Measurements from ENCODE around the gene PPP1R12C. TPM values are rescaled to one million over a fixed set of nuclear protein-coding genes. Genes with fewer than 3 reads are reported as not detected.

The PPP1R12C gene
- polyA plus RNA-seq, 3 donors, result 2.1 to 206 (median 2.6) TPM

DNA sequence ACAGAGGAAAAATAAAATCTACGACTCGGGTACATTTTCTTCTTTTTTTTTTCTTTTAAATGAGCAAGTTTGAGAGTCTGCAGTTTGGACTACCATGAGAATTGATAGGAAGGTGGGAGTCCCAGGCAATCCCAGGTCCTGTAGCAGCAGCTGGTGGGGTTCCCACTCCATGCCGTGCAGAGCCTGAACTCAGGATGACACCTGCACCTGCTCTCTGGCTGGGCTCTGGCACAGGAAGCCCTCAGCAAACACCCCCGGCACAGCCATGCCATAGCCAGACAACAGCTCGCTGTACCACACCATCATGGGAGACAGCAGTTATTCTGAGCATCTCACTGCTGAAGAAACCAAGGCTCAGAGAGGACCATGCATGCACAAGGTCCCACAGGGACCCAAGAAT is 73.2 kb downstream of the PPP1R12C start:
- H3K27ac ChIP-seq (ENCODE audit: low read depth in 1 of 2, low read length in 2 of 2), result no peak overlapping the region
- peaks cover 2 to 18% of the 10 kb centered on the region in 2 donors for H3K27me3 ChIP-seq (ENCODE audit: control insufficient read depth in 2 of 2, insufficient read depth in 2 of 2, low read length in 2 of 2)
- TF ChIP-seq, protein P1, sequence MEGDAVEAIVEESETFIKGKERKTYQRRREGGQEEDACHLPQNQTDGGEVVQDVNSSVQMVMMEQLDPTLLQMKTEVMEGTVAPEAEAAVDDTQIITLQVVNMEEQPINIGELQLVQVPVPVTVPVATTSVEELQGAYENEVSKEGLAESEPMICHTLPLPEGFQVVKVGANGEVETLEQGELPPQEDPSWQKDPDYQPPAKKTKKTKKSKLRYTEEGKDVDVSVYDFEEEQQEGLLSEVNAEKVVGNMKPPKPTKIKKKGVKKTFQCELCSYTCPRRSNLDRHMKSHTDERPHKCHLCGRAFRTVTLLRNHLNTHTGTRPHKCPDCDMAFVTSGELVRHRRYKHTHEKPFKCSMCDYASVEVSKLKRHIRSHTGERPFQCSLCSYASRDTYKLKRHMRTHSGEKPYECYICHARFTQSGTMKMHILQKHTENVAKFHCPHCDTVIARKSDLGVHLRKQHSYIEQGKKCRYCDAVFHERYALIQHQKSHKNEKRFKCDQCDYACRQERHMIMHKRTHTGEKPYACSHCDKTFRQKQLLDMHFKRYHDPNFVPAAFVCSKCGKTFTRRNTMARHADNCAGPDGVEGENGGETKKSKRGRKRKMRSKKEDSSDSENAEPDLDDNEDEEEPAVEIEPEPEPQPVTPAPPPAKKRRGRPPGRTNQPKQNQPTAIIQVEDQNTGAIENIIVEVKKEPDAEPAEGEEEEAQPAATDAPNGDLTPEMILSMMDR (IDR thresholded peaks at IDR 0.05), result no peak
- Mint-ChIP-seq H3K4me1 (peaks cover 15% of the 10 kb centered on the region), H3K27ac (no peak overlapping the region), H3K36me3 (peaks cover 54 to 60% of the 10 kb centered on the region in 2 donors), H3K9me3 (peaks cover 0 to 5% (median 0%) of the 10 kb centered on the region in 7 donors), H3K27me3 (ENCODE audit: low read depth in 3 of 3) (peaks cover 23 to 31% (median 28%) of the 10 kb centered on the region in 3 donors), H3K4me3 (no peak overlapping the region)
- 100% methylated on average over 4 of the region's 5 CpGs for WGBS (ENCODE audit: insufficient coverage)
- H3K79me2 ChIP-seq (ENCODE audit: insufficient read depth, low read length), result no peaks in the 10 kb centered on the region
- H3K36me3 ChIP-seq (replicated peaks in 1 of 2; ENCODE audit: control insufficient read depth in 1 of 2, insufficient read depth in 2 of 2, low read length in 2 of 2), result peaks cover 43 to 51% of the 10 kb centered on the region in 2 donors
- H4K20me1 ChIP-seq (ENCODE audit: insufficient read depth, low read length), result peaks cover 20% of the 10 kb centered on the region
- H3K9me3 ChIP-seq (replicated peaks in 1 of 2; ENCODE audit: control insufficient read depth in 1 of 2, insufficient read depth in 1 of 2, low read length in 2 of 2), result no peaks in the 10 kb centered on the region
- H3K9ac ChIP-seq (ENCODE audit: insufficient read depth, low read length, poor library complexity, severe bottlenecking), result no peak overlapping the region
- H2AFZ ChIP-seq (ENCODE audit: insufficient read depth, low read depth, low read length, poor library complexity, severe bottlenecking), result no peak overlapping the region
- intact Hi-C loops (cut with micrococcal nuclease), result loop anchor here in 1 of 2 donors (10.0 kb wide), 1 partner anchor 49 kb away; no protein-coding TSS in a partner anchor
- H3K4me1 ChIP-seq (ENCODE audit: control insufficient read depth in 1 of 2, insufficient read depth in 2 of 2, low read length in 2 of 2), result peaks cover 9 to 15% of the 10 kb centered on the region in 2 donors
- H3K4me3 ChIP-seq (replicated peaks in 1 of 3; ENCODE audit: low read depth in 2 of 3, low read length in 3 of 3), result no peak overlapping the region
- no peak overlapping the region for H3K4me2 ChIP-seq (replicated peaks; ENCODE audit: extremely low read depth, low read length, poor library complexity, severe bottlenecking)
- DNase-seq, result no peak

DNA sequence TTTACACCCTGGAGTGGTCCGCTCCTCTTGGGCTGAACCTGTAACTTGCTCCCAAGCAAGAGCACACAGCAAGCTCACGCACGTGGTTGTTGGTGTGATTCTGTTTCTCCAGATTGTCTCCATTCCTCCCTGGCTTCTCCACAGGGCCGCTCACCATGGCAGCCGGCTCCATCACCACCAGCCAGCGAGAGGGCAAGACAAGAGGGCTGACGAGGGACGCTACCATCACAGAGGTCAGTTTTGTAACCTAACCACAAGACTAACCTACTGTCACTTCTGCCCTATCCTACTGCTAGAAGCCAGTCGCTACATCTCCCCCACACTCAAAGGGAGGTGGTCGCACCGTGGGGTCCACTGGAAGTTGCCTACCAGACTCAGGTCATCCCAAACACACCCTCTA is 74.7 kb downstream of the PPP1R12C start:
- H4K20me1 ChIP-seq (ENCODE audit: insufficient read depth, low read length), result peaks cover 20% of the 10 kb centered on the region
- H3K4me3 ChIP-seq (replicated peaks in 1 of 3; ENCODE audit: low read depth in 2 of 3, low read length in 3 of 3), result no peak overlapping the region
- H3K4me3 Mint-ChIP-seq, result peak overlapping the region in 1 of 2 donors; percentile 71
- peaks cover 2 to 25% of the 10 kb centered on the region in 2 donors for H3K27me3 ChIP-seq (ENCODE audit: control insufficient read depth in 2 of 2, insufficient read depth in 2 of 2, low read length in 2 of 2)
- TF ChIP-seq, protein P1 (IDR thresholded peaks at IDR 0.05), result no peak
- no peaks in the 10 kb centered on the region for H3K79me2 ChIP-seq (ENCODE audit: insufficient read depth, low read length)
- H3K36me3 Mint-ChIP-seq, result peaks cover 42 to 47% of the 10 kb centered on the region in 2 donors
- H3K4me2 ChIP-seq (replicated peaks; ENCODE audit: extremely low read depth, low read length, poor library complexity, severe bottlenecking), result no peak overlapping the region
- intact Hi-C loops (cut with micrococcal nuclease), result loop anchor here in 1 of 2 donors (10.0 kb wide), 1 partner anchor 48 kb away; no protein-coding TSS in a partner anchor
- 72% methylated on average over 7 of the region's 11 CpGs for WGBS (ENCODE audit: insufficient coverage)
- H3K27ac Mint-ChIP-seq, result peak overlapping the region in 1 of 7 donors; percentile 27
- no peak overlapping the region for H3K27ac ChIP-seq (ENCODE audit: low read depth in 1 of 2, low read length in 2 of 2)
- peaks cover 23 to 38% (median 28%) of the 10 kb centered on the region in 3 donors for H3K27me3 Mint-ChIP-seq (ENCODE audit: low read depth in 3 of 3)
- H3K9me3 Mint-ChIP-seq, result peaks cover 0 to 4% (median 0%) of the 10 kb centered on the region in 7 donors
- H2AFZ ChIP-seq (ENCODE audit: insufficient read depth, low read depth, low read length, poor library complexity, severe bottlenecking), result no peak overlapping the region
- peaks cover 28 to 37% of the 10 kb centered on the region in 2 donors for H3K36me3 ChIP-seq (replicated peaks in 1 of 2; ENCODE audit: control insufficient read depth in 1 of 2, insufficient read depth in 2 of 2, low read length in 2 of 2)
- no peak overlapping the region for H3K9ac ChIP-seq (ENCODE audit: insufficient read depth, low read length, poor library complexity, severe bottlenecking)
- H3K9me3 ChIP-seq (replicated peaks in 1 of 2; ENCODE audit: control insufficient read depth in 1 of 2, insufficient read depth in 1 of 2, low read length in 2 of 2), result no peaks in the 10 kb centered on the region
- DNase-seq, result no peak
- peaks cover 15% of the 10 kb centered on the region for H3K4me1 Mint-ChIP-seq
- H3K4me1 ChIP-seq (ENCODE audit: control insufficient read depth in 1 of 2, insufficient read depth in 2 of 2, low read length in 2 of 2), result peaks cover 9 to 15% of the 10 kb centered on the region in 2 donors
